ENCODE measurements around the gene MYO1A. TPM values are rescaled to one million over a fixed set of nuclear protein-coding genes. Genes with fewer than 3 reads are reported as not detected.

MYO1A gene
- total RNA-seq, 1 donor: under 0.01 TPM

DNA sequence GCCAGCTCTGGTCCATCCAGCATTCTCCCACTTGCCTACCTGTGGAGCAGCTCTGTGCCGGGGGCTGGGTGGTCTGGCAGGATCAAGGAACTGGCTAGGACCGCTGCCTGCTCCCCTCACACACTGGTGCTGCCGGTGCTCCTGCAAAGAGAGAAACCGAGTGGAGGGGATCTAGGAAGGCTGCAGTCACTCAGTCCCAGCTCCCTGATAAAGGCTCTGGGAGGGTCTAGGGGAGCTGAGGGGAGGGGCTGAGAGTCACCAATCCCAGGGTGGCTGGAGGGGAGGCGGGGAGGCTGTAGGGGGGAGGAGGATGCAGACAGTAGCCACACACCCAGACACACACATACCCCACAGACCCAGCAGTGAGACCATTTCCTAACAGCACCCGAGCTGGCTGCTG is 33.6 kb downstream of the MYO1A start, which contains the start of gene TAC3:
TSS of gene TAC3 (minus strand) at position 182 of the 400 bp plus-strand sequence. CDS start 732 bp downstream, outside the sequence.
- TF ChIP-seq CTCF (IDR thresholded peaks at IDR 0.05; ENCODE audit: insufficient read depth, low read depth, low read length): no peak
- peak; percentile 31 for DNase-seq (ENCODE audit: low read depth)
- H3K4me3 ChIP-seq (ENCODE audit: low read depth, low read length): no peak within 1 kb of the TSS

DNA sequence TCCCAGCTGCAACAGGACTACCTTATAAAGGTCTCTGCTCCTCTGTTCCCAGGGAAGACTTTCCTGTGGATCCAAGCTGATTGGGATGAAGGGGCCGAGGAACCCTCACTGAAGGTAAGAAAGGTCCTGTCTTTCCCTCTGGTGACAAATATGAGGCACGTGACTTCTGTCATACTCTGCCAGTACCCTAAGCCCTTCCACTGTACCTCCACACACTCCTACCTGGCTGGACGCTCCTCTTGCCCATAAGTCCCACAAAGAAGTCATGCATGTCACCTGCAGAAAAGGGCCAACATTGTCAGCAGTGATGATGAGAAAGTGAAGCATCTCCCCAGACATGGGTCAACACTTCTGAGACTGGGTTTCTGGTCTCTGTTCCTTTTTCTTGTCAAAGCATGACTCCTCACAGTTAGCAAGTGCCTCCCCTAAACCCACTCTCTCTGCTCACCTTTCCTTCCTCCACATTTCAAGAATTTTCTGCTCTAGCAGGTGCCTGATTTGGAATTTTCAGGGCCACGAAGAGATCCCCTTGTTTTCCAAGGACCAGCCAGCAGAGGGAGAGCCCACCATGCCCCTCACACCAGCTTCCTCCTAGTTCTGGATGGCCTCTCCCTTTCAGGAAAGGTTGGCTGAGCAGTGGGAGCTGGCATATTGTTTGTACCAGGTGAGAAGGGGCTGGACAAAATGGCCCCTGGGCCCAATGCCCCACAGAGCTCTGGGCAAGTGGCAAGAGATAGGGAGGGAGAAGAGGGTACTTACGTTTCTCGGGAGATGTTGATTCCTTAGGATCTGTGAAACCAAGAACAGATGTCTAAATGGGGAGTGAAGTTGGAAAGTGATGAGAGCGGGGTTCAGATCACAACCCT is 37.1 kb downstream of the MYO1A start:
- no peak overlapping the region for H3K4me3 ChIP-seq (ENCODE audit: low read depth, low read length)
- peak; percentile 17 for TF ChIP-seq CTCF (IDR thresholded peaks at IDR 0.05; ENCODE audit: insufficient read depth, low read depth, low read length)
- DNase-seq (ENCODE audit: low read depth): no peak

GRCh38 chr12:57011438-57012424 is 38.2 kb downstream of the MYO1A start:
- no peak for DNase-seq (ENCODE audit: low read depth)
- TF ChIP-seq CTCF (IDR thresholded peaks at IDR 0.05; ENCODE audit: insufficient read depth, low read depth, low read length): no peak
- no peak overlapping the region for H3K4me3 ChIP-seq (ENCODE audit: low read depth, low read length)

DNA sequence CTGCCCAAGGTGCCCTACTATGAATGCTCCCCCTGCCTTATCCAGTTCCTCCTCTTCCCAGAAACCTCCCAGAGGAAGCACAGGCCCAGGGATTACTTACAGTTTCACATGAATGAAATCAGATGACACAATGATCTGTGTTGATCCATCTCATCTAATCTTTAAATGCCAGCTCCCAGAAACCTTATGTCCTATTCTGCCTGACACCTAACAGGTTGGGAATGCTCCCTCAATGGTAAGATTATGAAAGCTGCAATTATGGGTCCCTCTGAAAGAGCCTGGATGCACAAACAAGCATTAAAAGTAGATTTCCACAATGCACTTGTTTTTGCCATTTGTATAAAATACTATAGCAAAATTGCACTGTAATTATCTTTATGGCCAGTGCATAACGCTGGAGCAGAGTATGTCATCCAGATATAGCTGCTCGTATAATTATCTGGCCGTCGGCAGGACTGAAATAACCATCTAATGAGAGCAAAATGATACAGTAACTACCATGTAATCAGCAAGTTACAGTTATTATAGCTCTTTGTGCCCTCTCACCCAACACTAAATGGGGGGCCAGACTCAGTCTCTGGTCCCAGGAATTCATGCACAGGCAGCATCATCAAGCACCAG is 39.2 kb downstream of the MYO1A start:
- TF ChIP-seq CTCF (IDR thresholded peaks at IDR 0.05; ENCODE audit: insufficient read depth, low read depth, low read length): no peak

DNA sequence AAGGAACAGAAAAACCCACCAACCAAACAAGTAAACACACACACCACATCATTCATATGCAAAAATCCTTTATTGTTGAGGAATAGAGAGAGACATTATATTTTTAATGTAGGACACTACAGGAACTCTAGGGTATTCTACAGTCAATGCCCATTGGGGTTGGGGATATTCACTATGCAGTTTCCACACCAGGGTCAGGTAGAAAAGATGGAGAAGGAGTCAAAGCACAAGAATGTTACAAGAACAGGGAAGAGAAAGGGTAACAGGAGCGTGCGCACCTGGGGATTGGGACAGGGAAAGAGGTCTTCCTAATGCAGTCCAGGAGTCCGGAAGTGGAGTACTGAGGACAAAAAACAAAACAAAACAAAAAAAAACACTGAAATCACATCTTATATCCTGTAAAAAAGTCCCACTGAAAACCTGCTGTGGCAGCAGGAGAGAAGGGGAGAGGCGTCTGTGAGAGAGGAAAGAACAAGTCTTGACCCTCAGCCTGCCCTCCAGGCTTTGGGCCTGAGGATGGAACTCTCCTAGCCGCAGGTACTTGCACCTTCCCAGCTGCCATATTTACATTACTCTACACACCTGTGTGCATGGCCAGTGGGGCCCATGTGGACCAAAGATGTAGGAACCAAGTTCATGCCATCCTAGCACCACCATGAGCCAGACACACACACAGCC is 39.8 kb downstream of the MYO1A start:
- no peak overlapping the region for H3K4me3 ChIP-seq (ENCODE audit: low read depth, low read length)
- no peak for DNase-seq (ENCODE audit: low read depth)
- no peak for TF ChIP-seq CTCF (IDR thresholded peaks at IDR 0.05; ENCODE audit: insufficient read depth, low read depth, low read length)

More for the DNA sequence above, 39.2 kb downstream of the MYO1A start:
- no peak overlapping the region for H3K4me3 ChIP-seq (ENCODE audit: low read depth, low read length)
- no peak for DNase-seq (ENCODE audit: low read depth)

DNA sequence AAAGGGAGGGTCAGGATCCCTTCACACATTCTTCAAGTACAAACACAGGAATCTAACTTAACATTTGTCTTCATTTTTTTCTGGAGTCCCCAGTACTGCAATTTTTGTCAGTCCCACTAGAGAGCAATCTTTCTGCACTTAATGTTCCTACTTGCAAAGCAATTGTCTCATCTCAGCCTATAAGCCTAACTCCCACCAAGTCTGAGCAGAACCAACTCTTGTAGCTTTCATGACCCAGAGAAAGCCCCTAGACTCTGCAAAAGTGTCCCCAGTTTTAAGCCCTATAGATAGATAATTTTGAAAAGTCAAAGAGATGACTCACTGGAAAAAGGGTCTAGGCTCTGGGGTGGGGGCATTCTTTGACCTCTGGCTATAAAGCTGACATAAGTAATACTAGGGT is 41.8 kb downstream of the MYO1A start:
- peak; percentile 74 for TF ChIP-seq CTCF (IDR thresholded peaks at IDR 0.05; ENCODE audit: insufficient read depth, low read depth, low read length)
- H3K4me3 ChIP-seq (ENCODE audit: low read depth, low read length): no peak overlapping the region
- DNase-seq (ENCODE audit: low read depth): peak; percentile 81
